ENCODE results near the gene ADAMTSL3. TPM values are rescaled to one million over a fixed set of nuclear protein-coding genes. Genes with fewer than 3 reads are reported as not detected.

ADAMTSL3 gene
- polyA plus RNA-seq, 1 donor from 2014 or later = 0.51 TPM

DNA sequence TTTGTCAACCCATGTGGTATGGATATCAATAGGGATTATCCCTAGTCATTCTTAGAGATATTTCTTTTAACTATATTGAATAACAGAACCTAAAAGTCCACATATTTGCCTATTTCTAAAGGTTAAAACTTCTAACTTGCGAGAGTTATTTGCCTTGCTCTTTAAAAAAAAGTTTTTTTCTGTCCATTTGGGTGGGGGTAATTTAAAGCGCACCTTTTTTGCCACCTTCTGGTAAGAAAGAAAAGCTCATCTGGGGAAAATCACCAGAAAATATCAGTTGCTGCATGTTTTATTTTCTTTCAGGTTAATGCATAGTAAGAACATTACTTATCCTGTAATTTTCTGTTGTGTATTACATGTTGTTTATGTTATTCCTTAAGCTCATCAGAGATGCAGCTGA lies 339.7 kb downstream of the ADAMTSL3 start:
- Histone ChIP-seq H3K4me2 (ENCODE audit: low read length) (no peak overlapping the region), H3K4me3 (ENCODE audit: low read length) (no peak overlapping the region), H2AFZ (ENCODE audit: low read depth, low read length) (no peak overlapping the region), H3K36me3 (ENCODE audit: insufficient read depth, low read length) (no peaks in the 10 kb centered on the region), H3K9me3 (ENCODE audit: low read length) (no peaks in the 10 kb centered on the region), H3K27ac (ENCODE audit: low read length) (no peak overlapping the region), H3K9me2 (ENCODE audit: insufficient read depth, low read length) (no peaks in the 10 kb centered on the region), H3K9ac (ENCODE audit: low read length) (no peak overlapping the region), H3K79me2 (replicated peaks; ENCODE audit: insufficient read depth, low read length) (no peaks in the 10 kb centered on the region), H3F3A (ENCODE audit: insufficient read depth, low read length, poor library complexity, severe bottlenecking) (no peaks in the 10 kb centered on the region), H3K27me3 (ENCODE audit: insufficient read depth, low read depth, low read length) (no peaks in the 10 kb centered on the region), H4K20me1 (ENCODE audit: insufficient read depth) (no peaks in the 10 kb centered on the region)
- TF ChIP-seq MXI1 (conservative IDR thresholded peaks at IDR 0.05; ENCODE audit: poor library complexity, severe bottlenecking) (no peak), TAF1 (IDR thresholded peaks at IDR 0.05; ENCODE audit: low read depth) (no peak), RAD21 (conservative IDR thresholded peaks at IDR 0.05) (no peak), EZH2 (IDR thresholded peaks at IDR 0.05; ENCODE audit: borderline replicate concordance, insufficient read depth, low read length, poor library complexity, severe bottlenecking) (no peak), POLR2AphosphoS5 (IDR thresholded peaks at IDR 0.05) (no peak), EP300 (conservative IDR thresholded peaks at IDR 0.05; ENCODE audit: poor library complexity, severe bottlenecking) (no peak), SMC3 (conservative IDR thresholded peaks at IDR 0.05; ENCODE audit: poor library complexity) (no peak)
- TF ChIP-seq, protein P1, sequence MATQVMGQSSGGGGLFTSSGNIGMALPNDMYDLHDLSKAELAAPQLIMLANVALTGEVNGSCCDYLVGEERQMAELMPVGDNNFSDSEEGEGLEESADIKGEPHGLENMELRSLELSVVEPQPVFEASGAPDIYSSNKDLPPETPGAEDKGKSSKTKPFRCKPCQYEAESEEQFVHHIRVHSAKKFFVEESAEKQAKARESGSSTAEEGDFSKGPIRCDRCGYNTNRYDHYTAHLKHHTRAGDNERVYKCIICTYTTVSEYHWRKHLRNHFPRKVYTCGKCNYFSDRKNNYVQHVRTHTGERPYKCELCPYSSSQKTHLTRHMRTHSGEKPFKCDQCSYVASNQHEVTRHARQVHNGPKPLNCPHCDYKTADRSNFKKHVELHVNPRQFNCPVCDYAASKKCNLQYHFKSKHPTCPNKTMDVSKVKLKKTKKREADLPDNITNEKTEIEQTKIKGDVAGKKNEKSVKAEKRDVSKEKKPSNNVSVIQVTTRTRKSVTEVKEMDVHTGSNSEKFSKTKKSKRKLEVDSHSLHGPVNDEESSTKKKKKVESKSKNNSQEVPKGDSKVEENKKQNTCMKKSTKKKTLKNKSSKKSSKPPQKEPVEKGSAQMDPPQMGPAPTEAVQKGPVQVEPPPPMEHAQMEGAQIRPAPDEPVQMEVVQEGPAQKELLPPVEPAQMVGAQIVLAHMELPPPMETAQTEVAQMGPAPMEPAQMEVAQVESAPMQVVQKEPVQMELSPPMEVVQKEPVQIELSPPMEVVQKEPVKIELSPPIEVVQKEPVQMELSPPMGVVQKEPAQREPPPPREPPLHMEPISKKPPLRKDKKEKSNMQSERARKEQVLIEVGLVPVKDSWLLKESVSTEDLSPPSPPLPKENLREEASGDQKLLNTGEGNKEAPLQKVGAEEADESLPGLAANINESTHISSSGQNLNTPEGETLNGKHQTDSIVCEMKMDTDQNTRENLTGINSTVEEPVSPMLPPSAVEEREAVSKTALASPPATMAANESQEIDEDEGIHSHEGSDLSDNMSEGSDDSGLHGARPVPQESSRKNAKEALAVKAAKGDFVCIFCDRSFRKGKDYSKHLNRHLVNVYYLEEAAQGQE (IDR thresholded peaks at IDR 0.05; ENCODE audit: borderline replicate concordance) = no peak
- TF ChIP-seq, protein P2, sequence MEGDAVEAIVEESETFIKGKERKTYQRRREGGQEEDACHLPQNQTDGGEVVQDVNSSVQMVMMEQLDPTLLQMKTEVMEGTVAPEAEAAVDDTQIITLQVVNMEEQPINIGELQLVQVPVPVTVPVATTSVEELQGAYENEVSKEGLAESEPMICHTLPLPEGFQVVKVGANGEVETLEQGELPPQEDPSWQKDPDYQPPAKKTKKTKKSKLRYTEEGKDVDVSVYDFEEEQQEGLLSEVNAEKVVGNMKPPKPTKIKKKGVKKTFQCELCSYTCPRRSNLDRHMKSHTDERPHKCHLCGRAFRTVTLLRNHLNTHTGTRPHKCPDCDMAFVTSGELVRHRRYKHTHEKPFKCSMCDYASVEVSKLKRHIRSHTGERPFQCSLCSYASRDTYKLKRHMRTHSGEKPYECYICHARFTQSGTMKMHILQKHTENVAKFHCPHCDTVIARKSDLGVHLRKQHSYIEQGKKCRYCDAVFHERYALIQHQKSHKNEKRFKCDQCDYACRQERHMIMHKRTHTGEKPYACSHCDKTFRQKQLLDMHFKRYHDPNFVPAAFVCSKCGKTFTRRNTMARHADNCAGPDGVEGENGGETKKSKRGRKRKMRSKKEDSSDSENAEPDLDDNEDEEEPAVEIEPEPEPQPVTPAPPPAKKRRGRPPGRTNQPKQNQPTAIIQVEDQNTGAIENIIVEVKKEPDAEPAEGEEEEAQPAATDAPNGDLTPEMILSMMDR (IDR thresholded peaks at IDR 0.05; ENCODE audit: poor library complexity, severe bottlenecking) = no peak

DNA sequence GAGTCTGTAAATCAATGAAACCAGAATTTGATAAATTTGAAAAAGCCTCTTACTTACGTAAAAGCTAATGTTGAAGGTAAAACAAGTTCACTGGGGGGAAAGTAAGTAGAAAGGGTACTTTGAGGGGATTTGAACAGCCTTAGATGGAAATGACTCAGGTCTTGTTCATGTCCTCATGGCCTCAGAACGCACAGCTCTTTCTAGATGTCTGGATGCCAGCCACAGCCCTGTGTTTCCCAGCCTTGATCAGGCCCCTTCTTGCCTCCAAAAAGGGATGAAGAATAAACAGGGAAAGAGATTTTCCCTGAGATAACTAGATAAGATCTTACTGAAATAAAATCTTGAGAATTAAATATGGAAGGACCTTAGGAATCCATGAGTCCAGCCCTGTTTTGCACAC lies 344.6 kb downstream of the ADAMTSL3 start:
- no peak overlapping the region for H3K9ac ChIP-seq (ENCODE audit: low read length)
- no peak overlapping the region for H3K27ac ChIP-seq (ENCODE audit: low read length)
- H3K9me2 ChIP-seq (ENCODE audit: insufficient read depth, low read length) = no peaks in the 10 kb centered on the region
- H3K36me3 ChIP-seq (ENCODE audit: insufficient read depth, low read length) = no peaks in the 10 kb centered on the region
- no peaks in the 10 kb centered on the region for H3F3A ChIP-seq (ENCODE audit: insufficient read depth, low read length, poor library complexity, severe bottlenecking)
- H3K4me3 ChIP-seq (ENCODE audit: low read length) = no peak overlapping the region
- H2AFZ ChIP-seq (ENCODE audit: low read depth, low read length) = no peak overlapping the region
- no peaks in the 10 kb centered on the region for H3K27me3 ChIP-seq (ENCODE audit: insufficient read depth, low read depth, low read length)
- no peaks in the 10 kb centered on the region for H3K9me3 ChIP-seq (ENCODE audit: low read length)
- no peaks in the 10 kb centered on the region for H3K79me2 ChIP-seq (replicated peaks; ENCODE audit: insufficient read depth, low read length)
- H4K20me1 ChIP-seq (ENCODE audit: insufficient read depth) = no peaks in the 10 kb centered on the region
- TF ChIP-seq TAF1 (IDR thresholded peaks at IDR 0.05; ENCODE audit: low read depth) = no peak
- TF ChIP-seq POLR2AphosphoS5 (IDR thresholded peaks at IDR 0.05) = no peak
- TF ChIP-seq RAD21 (conservative IDR thresholded peaks at IDR 0.05) = no peak
- TF ChIP-seq EZH2 (IDR thresholded peaks at IDR 0.05; ENCODE audit: borderline replicate concordance, insufficient read depth, low read length, poor library complexity, severe bottlenecking) = no peak
- TF ChIP-seq, protein P2 (IDR thresholded peaks at IDR 0.05; ENCODE audit: poor library complexity, severe bottlenecking) = no peak
- no peak for TF ChIP-seq EP300 (conservative IDR thresholded peaks at IDR 0.05; ENCODE audit: poor library complexity, severe bottlenecking)
- no peak for TF ChIP-seq SMC3 (conservative IDR thresholded peaks at IDR 0.05; ENCODE audit: poor library complexity)
- no peak for TF ChIP-seq MXI1 (conservative IDR thresholded peaks at IDR 0.05; ENCODE audit: poor library complexity, severe bottlenecking)
- TF ChIP-seq, protein P1 (IDR thresholded peaks at IDR 0.05; ENCODE audit: borderline replicate concordance) = no peak
- H3K4me2 ChIP-seq (ENCODE audit: low read length) = no peak overlapping the region

Data from neural cell (in vitro differentiated cells).